Transverse colon (tissue), 4 donors: Measurements from ENCODE around the gene WDR72.

Experiments used
- POLR2A ChIP-seq: fragments of 450-650 bp; IDR thresholded peaks from one replicate; pipeline ENCODE4 v1.6.1; 2016; ENCODE audit warnings: antibody characterized with exemption, mild to moderate bottlenecking, moderate library complexity
- POLR2AphosphoS5 ChIP-seq, 3 donors: sonication (generic); formaldehyde crosslinking; IDR thresholded peaks; one replicate each; pipeline ENCODE4 v1.6.1; 2016; ENCODE audit warnings: antibody characterized with exemption in 3 of 3
- TF ChIP-seq, protein P1 (sequence below), 5 experiments: fragments of 200-600 bp in 3 of 5; fragments of 450-650 bp in 2 of 5; sonication (generic) in 3 of 5; IDR thresholded peaks; 1 replicate in 2 of 5; 2 replicates in 3 of 5; pipeline ENCODE4 v1.5.1; 2016 to 2017; ENCODE audit warnings: antibody characterized with exemption in 5 of 5, inconsistent platforms in 3 of 5, mild to moderate bottlenecking in 2 of 5, moderate library complexity in 1 of 5

DNA sequence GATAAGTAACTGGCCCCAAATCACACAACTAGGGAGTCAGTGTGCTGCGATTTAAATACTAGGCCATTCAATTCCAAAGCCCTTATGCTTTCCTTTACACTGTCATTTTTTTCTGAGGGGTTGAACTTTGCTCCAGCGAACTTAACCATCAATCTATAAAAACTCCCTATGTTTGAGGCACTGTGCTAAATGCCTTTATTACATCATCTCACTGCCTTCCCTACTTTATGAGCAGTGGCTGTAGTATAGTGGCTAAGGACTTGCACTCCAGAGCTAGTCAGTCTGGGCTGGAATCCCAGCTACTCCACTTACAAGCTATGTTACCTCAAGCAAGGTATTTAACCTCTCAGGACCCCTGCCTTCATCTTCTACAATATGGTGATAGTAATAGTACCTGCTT is 26.9 kb upstream of the WDR72 start:
- TF ChIP-seq POLR2A = no peak
- TF ChIP-seq POLR2AphosphoS5 (IDR thresholded peaks at IDR 0.05) = no peak
- TF ChIP-seq, protein P1, sequence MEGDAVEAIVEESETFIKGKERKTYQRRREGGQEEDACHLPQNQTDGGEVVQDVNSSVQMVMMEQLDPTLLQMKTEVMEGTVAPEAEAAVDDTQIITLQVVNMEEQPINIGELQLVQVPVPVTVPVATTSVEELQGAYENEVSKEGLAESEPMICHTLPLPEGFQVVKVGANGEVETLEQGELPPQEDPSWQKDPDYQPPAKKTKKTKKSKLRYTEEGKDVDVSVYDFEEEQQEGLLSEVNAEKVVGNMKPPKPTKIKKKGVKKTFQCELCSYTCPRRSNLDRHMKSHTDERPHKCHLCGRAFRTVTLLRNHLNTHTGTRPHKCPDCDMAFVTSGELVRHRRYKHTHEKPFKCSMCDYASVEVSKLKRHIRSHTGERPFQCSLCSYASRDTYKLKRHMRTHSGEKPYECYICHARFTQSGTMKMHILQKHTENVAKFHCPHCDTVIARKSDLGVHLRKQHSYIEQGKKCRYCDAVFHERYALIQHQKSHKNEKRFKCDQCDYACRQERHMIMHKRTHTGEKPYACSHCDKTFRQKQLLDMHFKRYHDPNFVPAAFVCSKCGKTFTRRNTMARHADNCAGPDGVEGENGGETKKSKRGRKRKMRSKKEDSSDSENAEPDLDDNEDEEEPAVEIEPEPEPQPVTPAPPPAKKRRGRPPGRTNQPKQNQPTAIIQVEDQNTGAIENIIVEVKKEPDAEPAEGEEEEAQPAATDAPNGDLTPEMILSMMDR (IDR thresholded peaks at IDR 0.05) = no peak
